IPS-18c (cell line): ENCODE results near the gene MRM3.
"Not testable (repeated sequence)": the region's sequence is repeated elsewhere in the genome, so short reads cannot be mapped to it uniquely, and the experiment has no call there.

ENCODE experiments used
- H3K4me3 ChIP-seq: 2 replicates; pipeline ENCODE4 v1.7.0; 2013; ENCODE audit warnings: low read depth, mild to moderate bottlenecking, low read length, moderate library complexity; ENCODE audit not compliant: insufficient read depth
- H3K9me3 ChIP-seq: one replicate; pipeline ENCODE4 v1.6.1; 2013; ENCODE audit warnings: mild to moderate bottlenecking, low read length, moderate library complexity; ENCODE audit not compliant: control insufficient read depth, insufficient read depth

MRM3 gene, protein sequence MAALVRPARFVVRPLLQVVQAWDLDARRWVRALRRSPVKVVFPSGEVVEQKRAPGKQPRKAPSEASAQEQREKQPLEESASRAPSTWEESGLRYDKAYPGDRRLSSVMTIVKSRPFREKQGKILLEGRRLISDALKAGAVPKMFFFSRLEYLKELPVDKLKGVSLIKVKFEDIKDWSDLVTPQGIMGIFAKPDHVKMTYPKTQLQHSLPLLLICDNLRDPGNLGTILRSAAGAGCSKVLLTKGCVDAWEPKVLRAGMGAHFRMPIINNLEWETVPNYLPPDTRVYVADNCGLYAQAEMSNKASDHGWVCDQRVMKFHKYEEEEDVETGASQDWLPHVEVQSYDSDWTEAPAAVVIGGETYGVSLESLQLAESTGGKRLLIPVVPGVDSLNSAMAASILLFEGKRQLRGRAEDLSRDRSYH

DNA sequence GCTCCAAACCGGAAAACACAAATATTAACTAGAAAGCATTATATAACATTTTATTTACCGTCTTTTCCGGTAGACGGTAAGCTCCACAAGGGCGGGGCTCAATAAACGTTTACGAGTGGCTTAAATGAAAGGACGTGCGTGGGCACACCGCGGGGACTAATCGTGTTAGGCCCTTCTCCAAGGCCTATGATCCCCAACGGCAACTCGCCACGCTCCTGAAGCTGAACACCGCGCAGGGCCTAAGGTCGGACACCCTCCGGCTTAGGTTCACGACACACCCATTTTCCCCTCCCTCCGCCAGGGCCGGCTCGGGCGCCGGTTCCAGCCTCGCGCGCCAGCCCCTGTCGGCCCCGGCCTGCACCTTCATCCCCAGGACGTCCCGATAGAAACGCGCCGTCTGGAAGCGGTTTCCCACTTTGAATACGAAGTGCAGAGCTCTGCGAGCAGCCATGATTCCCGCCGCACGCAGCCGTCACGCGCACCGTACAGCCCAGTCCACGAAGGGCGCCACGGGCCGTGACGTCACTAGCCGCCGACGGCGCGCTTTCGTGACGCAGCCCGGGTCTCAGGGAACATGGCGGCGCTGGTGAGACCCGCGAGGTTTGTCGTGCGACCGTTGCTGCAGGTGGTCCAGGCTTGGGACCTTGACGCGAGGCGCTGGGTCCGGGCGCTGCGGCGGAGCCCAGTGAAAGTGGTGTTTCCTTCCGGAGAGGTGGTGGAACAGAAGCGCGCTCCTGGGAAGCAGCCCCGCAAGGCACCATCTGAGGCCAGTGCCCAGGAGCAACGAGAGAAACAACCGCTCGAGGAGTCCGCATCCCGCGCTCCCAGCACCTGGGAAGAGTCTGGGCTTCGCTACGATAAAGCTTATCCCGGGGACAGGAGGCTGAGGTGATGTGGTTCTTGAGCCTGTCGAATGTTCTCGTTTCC lies at the start of gene MRM3, which contains the start of gene GLOD4:
Gene MRM3 (plus strand): TSS at position 549 of the 927 bp plus-strand sequence. CDS start 26 bp downstream, at position 575.
Gene GLOD4 (minus strand): TSS at position 476 of the 927 bp plus-strand sequence. CDS start 25 bp downstream, at position 451.
- Histone ChIP-seq H3K9me3 (no peaks in the 10 kb centered on the region), H3K4me3 (peak within 1 kb of the TSS; percentile 97)

DNA sequence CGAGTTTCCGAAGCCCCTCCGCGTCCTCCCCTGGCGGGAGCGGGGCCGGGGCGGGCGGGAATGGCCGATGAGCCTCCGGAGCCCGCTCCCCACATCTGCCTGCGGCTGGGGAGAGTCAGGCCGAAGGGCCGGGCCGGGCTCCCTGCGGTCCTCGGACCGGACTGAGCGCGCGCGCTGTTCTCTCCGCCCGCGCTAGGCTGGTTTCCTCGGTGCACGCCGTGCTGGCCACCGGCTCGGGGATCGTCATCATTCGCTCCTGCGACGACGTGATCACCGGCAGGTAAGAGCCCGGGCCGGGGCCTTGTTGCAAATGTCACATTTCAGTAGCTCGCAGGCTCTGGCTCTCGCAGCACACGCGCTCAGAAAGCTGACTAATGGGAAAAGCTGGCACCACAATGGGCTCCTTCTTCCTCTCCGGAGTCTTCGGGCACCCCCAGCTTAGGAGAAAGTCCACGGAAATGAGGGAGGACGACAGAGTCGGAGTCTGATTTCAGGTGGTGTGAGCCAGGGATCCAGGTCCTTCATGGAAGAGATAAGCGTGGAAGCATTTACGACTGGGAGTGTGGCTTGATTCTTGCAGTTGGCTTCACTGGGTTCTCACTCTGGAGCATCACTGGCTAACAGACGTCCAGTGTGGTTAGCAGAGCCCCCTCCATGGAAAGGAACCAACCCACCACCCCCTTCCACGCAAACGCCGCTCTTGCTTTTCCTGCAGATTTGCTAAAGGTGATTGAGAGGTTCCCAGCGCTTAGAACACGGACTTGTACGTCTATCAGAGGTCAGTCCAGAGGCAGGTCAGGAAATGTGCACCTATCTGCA lies 49.0 kb upstream of the MRM3 start:
- peak overlapping the region; percentile 76 for H3K4me3 ChIP-seq

DNA sequence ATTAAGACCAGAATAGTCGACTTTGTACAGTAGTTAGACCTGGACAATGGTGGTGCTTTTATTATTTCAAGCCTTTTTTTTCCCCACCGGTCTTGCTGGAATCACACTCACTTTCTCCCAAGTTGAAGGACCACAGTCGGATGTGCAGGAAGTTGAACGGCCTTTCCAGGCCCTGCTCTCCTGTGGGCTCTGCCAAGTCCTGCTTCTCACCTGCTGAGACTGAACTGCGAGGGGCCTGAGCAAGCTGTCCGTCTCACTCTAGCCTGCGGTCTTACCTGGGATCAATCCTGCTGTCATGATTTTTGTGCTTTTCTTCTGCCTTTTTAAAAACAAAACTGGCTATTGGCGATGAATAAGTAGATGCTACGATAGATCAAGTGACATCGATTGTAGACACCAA lies 48.4 kb upstream of the MRM3 start:
- H3K9me3 ChIP-seq: peaks cover 2% of the 10 kb centered on the region
- peak overlapping the region; percentile 76; the same call in 1 of the 2 replicates for H3K4me3 ChIP-seq

More for the DNA sequence above, 49.0 kb upstream of the MRM3 start:
- H3K9me3 ChIP-seq: peaks cover 2% of the 10 kb centered on the region

DNA sequence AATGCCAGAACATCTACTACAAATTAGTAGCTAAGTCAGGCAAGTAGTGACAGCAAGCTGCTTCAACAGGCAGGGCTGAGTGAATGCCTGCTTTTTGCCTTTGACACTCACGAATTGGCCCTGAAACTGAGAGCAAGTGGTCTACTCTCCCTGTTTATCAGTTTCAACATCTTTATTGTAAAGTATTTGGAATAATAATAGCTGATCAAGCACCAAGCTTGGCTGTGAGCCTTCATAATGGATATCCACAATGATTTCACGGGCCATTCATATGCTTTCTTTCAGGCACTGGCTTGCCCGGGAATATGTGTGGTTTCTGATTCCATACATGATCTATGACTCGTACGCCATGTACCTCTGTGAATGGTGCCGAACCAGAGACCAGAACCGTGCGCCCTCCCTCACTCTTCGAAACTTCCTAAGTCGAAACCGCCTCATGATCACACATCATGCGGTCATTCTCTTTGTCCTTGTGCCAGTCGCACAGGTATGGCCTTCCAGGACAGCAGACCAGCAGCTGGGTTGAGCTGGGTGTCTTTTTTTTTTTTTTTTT lies 44.5 kb upstream of the MRM3 start:
- Histone ChIP-seq H3K9me3 (peaks cover under 1% of the 10 kb centered on the region), H3K4me3 (no peak overlapping the region)

DNA sequence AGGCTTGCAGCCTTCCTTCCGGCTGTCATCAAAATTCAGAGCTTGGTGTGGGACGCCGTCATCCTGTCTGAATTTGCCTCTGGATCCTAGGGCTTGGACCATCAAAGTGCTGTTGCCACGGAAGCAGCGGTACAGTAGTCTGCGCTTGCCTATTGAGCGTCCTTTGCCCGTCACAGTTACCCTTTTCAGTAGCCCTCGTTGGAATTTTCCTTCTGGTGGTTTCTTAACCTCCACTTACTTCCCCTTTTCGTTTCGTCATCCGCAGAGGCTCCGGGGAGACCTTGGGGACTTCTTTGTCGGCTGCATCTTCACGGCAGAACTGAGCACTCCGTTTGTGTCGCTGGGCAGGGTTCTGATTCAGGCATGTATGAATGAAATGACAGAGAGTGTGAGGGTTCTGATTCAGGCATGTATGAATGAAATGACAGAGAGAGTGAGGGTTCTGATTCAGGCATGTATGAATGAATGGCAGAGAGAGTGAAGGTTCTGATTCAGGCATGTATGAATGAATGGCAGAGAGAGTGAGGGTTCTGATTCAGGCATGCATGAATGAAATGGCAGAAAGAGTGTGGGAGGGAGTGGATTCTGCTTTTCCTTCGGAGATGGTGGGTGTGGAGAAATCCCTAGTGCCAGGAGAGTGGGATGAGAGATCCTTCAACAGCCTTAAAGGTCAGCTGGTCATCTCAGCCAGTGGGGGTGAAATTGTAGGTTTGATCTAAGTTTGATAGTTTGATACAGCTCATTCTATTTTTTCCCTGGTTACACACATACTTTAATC lies 41.7 kb upstream of the MRM3 start:
- H3K9me3 ChIP-seq: no peaks in the 10 kb centered on the region
- no peak overlapping the region for H3K4me3 ChIP-seq

DNA sequence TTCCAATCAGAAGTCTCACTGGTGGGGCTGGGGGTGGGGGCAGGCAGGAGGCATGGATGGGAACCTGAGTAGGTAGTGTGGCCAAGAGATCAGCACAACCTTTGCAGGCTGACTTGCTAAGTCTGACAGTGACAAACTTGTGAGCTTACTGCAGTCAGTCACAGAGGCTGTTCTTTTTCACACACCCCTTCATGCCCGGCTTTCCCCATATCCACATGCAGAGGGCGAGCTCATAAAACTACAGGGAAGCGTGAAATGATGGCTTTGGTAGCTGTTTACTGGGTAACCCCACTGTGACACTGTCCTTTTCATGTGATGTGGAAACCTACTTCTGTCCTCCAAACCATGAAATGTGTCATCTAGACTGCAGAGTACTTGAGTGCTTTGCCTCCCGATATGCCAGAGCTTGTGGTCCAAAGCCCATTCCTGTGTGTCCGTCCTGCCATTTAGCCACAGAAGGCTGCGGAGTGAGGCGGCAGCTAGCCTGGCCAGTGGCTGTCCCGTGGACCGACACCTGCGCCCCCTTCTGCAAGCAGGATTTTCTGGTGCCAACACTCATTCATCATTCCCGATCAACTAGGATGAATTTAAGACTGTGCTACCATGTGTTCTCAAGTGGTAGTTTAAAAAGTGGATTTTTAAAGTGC lies 39.9 kb upstream of the MRM3 start:
- Histone ChIP-seq H3K4me3 (no peak overlapping the region), H3K9me3 (no peaks in the 10 kb centered on the region)

DNA sequence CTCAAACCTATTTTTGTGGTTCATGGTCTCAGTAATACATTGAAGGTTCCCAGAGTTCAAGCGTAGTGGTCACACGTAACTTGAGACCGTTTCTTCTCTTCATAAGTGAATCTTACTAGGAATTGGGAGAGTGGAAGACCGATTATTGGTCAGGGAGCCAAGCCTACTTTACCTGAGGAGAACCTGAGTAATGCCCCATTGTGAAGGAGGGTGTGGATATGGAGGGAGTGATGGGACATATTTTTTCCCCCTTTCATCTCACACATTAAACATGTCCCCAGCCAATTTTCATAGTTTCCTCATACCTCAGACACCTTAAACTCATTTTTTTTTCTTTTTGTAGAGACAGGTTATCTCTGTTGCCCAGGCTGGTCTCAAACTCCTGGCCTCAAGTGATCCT lies 39.0 kb upstream of the MRM3 start:
- Histone ChIP-seq H3K4me3 (no peak overlapping the region), H3K9me3 (no peaks in the 10 kb centered on the region)

DNA sequence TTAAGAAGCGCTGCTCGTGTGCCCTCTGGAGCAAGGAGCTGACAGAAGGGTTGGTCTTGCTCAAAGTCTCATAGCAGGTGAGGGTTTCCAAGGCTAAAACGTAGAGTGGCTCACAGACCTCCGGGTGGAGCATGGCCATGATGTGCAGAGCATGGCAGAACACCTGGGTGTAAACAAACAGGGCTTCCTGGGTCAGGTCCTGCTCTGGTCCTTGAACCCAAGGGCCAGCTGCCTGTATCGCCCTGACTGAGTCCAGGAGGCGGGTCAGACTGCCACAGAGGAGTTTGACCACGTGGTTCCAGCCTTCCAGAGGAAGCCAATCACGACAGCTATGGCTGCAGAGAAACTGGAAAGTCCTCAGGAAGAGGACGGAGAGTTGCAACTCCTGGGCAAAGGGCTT lies 37.2 kb upstream of the MRM3 start:
- Histone ChIP-seq H3K4me3 (no peak overlapping the region), H3K9me3 (no peaks in the 10 kb centered on the region)

DNA sequence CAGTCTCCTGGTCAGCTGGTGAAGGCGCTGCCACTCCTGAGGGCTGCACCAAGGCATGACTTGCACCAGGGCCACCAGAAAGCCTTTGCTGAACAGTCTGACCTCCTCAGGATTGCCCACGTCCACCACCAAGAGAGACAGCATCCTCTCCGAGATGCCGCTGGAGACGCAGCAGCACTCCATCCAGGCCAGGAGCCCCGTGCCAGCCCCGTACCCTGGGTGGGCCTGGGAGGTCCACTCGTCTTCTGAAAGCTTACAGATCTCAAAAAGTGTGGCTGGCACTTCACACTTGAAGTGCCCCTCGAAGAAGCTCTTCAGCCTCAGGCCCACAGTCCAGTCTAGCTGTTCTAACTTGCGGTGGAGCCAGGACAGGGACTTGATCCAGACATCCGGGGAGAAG lies 36.7 kb upstream of the MRM3 start:
- no peaks in the 10 kb centered on the region for H3K9me3 ChIP-seq
- H3K4me3 ChIP-seq: no peak overlapping the region

DNA sequence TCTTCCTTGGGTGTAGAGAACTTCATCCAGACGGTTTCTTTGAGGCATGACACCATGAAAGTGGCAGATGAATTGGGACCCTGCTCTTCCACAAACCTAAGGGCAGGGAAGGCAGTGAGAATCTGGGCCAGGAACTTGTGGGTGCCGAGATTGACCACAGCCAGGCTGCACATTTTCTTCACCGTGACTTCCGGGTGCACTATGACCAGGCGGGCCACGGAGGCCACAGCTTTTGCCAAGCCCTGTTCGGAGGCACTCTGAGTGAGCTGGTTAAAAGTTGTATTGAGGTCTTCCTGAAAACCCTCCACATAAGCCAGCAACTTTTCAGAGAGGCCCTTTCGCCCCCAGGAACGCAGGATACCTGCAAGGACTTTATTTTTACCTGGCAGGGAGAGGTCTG lies 36.0 kb upstream of the MRM3 start:
- Histone ChIP-seq H3K4me3 (no peak overlapping the region), H3K9me3 (no peaks in the 10 kb centered on the region)

DNA sequence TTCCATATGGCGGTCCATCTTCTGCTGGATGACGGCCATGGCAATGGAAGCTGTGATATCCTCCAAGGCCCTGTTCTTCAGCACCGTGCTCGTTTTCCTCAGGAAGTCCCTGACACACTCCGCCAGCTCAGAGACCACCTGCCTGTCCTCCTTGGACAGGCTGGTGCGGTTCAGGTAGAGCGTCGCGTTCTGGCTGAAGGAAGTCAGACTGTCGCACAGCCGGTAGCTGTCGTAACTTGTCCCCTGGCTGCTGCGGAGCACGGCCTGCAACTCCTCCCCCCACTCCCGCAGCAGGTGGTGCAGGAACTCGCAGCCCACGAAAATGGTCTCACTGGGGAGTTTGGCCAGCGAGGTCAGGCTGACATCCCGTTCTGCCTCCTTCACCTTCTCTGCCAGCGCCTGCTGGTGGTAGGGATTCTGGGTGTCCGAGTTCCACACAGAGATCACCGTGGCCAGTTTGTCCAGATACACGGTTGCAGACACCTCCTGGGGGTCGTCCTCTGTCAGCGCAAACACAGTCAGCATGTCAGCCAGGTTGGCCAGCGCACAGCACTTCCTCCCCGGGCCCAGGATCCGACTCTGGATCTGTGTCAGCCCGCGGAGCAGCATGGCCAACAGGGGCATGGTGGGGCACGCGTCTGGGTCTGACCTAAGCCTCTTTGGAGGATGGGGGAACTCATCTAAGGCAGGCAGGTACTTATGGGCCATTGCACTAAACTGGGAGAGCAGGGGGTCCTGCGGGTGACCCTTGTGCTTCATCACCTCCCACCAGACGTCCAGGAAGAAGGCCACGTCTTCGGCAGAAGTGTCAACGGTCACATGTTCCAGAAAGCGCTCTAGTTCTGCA lies 35.1 kb upstream of the MRM3 start:
- no peak overlapping the region for H3K4me3 ChIP-seq
- H3K9me3 ChIP-seq: no peaks in the 10 kb centered on the region

DNA sequence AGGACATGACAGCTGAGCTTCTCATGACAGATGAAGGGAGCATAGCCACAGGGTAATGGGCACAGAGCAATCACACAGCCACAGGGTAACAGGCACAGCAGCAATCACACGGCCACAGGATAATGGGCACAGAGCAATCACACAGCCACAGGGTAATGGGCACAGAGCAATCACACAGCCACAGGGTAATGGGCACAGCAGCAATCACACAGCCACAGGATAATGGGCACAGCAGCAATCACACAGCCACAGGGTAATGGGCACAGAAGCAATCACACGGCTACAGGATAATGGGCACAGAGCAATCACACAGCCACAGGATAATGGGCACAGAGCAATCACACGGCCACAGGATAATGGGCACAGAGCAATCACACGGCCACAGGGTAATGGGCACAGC lies 33.5 kb upstream of the MRM3 start:
- H3K4me3 ChIP-seq, H3K9me3 ChIP-seq: not testable (repeated sequence)

DNA sequence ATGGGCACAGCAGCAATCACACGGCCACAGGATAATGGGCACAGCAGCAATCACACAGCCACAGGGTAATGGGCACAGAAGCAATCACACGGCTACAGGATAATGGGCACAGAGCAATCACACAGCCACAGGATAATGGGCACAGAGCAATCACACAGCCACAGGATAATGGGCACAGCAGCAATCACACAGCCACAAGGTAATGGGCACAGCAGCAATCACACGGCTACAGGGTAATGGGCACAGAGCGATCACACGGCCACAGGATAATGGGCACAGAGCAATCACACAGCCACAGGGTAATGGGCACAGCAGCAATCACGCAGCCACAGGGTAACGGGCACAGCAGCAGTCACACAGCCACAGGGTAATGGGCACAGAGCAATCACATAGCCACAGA lies 32.8 kb upstream of the MRM3 start:
- not testable (repeated sequence) for H3K4me3 ChIP-seq, H3K9me3 ChIP-seq

DNA sequence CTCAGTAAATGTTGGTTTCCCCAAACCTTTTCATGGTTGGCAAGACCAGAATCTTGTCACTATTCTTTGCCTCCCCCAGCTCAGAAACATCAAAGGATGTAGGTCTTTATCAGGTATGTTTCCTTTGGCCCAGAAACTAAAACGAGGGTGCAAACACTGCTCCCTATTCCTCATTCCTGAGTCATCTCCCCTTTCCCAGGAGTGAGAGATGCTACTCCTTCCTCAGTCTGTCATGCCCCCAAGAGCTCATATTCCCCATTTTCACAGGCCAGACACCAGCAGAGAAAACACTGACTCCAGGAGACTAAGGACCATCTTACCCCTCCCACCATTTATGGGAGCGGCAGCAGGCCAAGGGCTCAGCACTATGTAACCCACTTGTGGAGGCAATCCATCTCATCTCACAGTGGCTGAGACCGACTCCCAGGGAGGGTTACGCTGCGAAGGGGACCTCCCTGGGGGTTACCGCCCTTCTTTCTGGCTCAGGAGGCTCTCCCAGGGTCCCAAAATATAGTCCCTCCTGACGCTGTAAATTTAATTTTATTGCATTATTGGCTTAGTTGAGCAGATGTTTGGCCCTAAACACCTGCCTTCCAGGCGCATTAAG lies 31.6 kb upstream of the MRM3 start:
- Histone ChIP-seq H3K9me3 (no peaks in the 10 kb centered on the region), H3K4me3 (peak overlapping the region; percentile 59)
